Measurements from ENCODE around the gene ATP2B2. TPM values are rescaled to one million over a fixed set of nuclear protein-coding genes. Genes with fewer than 3 reads are reported as not detected.

Gene ATP2B2
- polyA plus RNA-seq, 3 donors = not detected

GRCh38 chr3:10341901-10342398 is 163.4 kb downstream of the ATP2B2 start:
- Histone ChIP-seq H3K4me1 (ENCODE audit: control insufficient read depth in 1 of 2, insufficient read depth in 2 of 2, low read length in 2 of 2) (no peaks in the 10 kb centered on the region), H2AFZ (ENCODE audit: insufficient read depth, low read depth, low read length, poor library complexity, severe bottlenecking) (no peak overlapping the region), H3K27ac (ENCODE audit: low read depth in 1 of 2, low read length in 2 of 2) (no peak overlapping the region), H4K20me1 (ENCODE audit: insufficient read depth, low read length) (no peaks in the 10 kb centered on the region), H3K79me2 (ENCODE audit: insufficient read depth, low read length) (no peaks in the 10 kb centered on the region), H3K27me3 (ENCODE audit: control insufficient read depth in 2 of 2, insufficient read depth in 2 of 2, low read length in 2 of 2) (no peaks in the 10 kb centered on the region), H3K9ac (ENCODE audit: insufficient read depth, low read length, poor library complexity, severe bottlenecking) (no peak overlapping the region), H3K9me3 (replicated peaks in 1 of 2; ENCODE audit: control insufficient read depth in 1 of 2, insufficient read depth in 1 of 2, low read length in 2 of 2) (no peaks in the 10 kb centered on the region), H3K4me2 (replicated peaks; ENCODE audit: extremely low read depth, low read length, poor library complexity, severe bottlenecking) (no peak overlapping the region), H3K36me3 (replicated peaks in 1 of 2; ENCODE audit: control insufficient read depth in 1 of 2, insufficient read depth in 2 of 2, low read length in 2 of 2) (no peaks in the 10 kb centered on the region), H3K4me3 (replicated peaks in 1 of 3; ENCODE audit: low read depth in 2 of 3, low read length in 3 of 3) (no peak overlapping the region)
- Mint-ChIP-seq H3K4me1 (no peaks in the 10 kb centered on the region), H3K36me3 (no peaks in the 10 kb centered on the region), H3K27ac (no peak overlapping the region), H3K4me3 (no peak overlapping the region), H3K27me3 (ENCODE audit: low read depth in 3 of 3) (peaks cover 0 to 2% (median 1%) of the 10 kb centered on the region in 3 donors), H3K9me3 (no peaks in the 10 kb centered on the region)
- WGBS (ENCODE audit: insufficient coverage) = 67% methylated on average over 3 of the region's 7 CpGs
- TF ChIP-seq CTCF (IDR thresholded peaks at IDR 0.05) = no peak
- intact Hi-C loops (cut with micrococcal nuclease) = loop anchor here in 1 of 2 donors (5.0 kb wide), 1 partner anchor 395 kb away; no protein-coding TSS in a partner anchor
- DNase-seq = no peak

- TF ChIP-seq CTCF (IDR thresholded peaks at IDR 0.05) = no peak
- H3K27me3 ChIP-seq (ENCODE audit: control insufficient read depth in 2 of 2, insufficient read depth in 2 of 2, low read length in 2 of 2) = no peaks in the 10 kb centered on the region
- Mint-ChIP-seq H3K36me3 (no peaks in the 10 kb centered on the region), H3K4me3 (no peak overlapping the region), H3K9me3 (no peaks in the 10 kb centered on the region), H3K4me1 (no peaks in the 10 kb centered on the region), H3K27me3 (ENCODE audit: low read depth in 3 of 3) (peaks cover 0 to 2% (median 1%) of the 10 kb centered on the region in 3 donors), H3K27ac (peak overlapping the region in 1 of 7 donors; percentile 3)
- H3K9me3 ChIP-seq (replicated peaks in 1 of 2; ENCODE audit: control insufficient read depth in 1 of 2, insufficient read depth in 1 of 2, low read length in 2 of 2) = no peaks in the 10 kb centered on the region
- H3K4me2 ChIP-seq (replicated peaks; ENCODE audit: extremely low read depth, low read length, poor library complexity, severe bottlenecking) = no peak overlapping the region
- no peak overlapping the region for H3K9ac ChIP-seq (ENCODE audit: insufficient read depth, low read length, poor library complexity, severe bottlenecking)
- H4K20me1 ChIP-seq (ENCODE audit: insufficient read depth, low read length) = no peaks in the 10 kb centered on the region
- no peak overlapping the region for H2AFZ ChIP-seq (ENCODE audit: insufficient read depth, low read depth, low read length, poor library complexity, severe bottlenecking)
- no peaks in the 10 kb centered on the region for H3K4me1 ChIP-seq (ENCODE audit: control insufficient read depth in 1 of 2, insufficient read depth in 2 of 2, low read length in 2 of 2)
- H3K27ac ChIP-seq (ENCODE audit: low read depth in 1 of 2, low read length in 2 of 2) = no peak overlapping the region
- WGBS (ENCODE audit: insufficient coverage) = 95% methylated on average over 18 of the region's 18 CpGs
- intact Hi-C loops (cut with micrococcal nuclease) = loop anchor here in 1 of 2 donors (5.0 kb wide), 1 partner anchor 397 kb away; no protein-coding TSS in a partner anchor
- no peaks in the 10 kb centered on the region for H3K79me2 ChIP-seq (ENCODE audit: insufficient read depth, low read length)
- no peak for DNase-seq
- H3K36me3 ChIP-seq (replicated peaks in 1 of 2; ENCODE audit: control insufficient read depth in 1 of 2, insufficient read depth in 2 of 2, low read length in 2 of 2) = no peaks in the 10 kb centered on the region
- no peak overlapping the region for H3K4me3 ChIP-seq (replicated peaks in 1 of 3; ENCODE audit: low read depth in 2 of 3, low read length in 3 of 3)
Measured at GRCh38 chr3:10340476-10340875, 164.9 kb downstream of the ATP2B2 start.
